Measurements from ENCODE around the gene APLP1. TPM values are rescaled to one million over a fixed set of nuclear protein-coding genes. Genes with fewer than 3 reads are reported as not detected.

APLP1 gene
- total RNA-seq, 5 donors from 2014 or later (not counting 1 experiment from before 2014, with no cell fraction given), result 0.15 to 1.3 (median 0.33) TPM; not detected in 1

DNA sequence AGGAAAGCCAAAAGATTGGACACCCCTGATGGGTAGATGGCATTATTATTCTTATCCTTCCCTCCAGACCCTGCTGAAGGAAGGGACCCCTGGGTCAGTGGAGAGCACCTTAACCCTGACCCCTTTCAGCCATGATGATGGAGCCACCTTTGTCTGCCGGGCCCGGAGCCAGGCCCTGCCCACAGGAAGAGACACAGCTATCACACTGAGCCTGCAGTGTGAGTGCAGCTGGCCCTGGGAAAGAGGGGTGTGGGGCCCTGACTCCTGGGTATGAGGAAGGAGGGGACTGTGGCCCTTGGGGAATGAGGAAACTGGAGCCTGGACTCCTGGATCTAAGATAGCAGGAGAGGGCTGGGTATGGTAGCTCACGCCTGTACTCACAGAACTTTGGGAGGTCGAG, 9.0 kb upstream of the APLP1 start:
- Histone ChIP-seq H3K36me3 (ENCODE audit: control insufficient read depth in 2 of 2, extremely low read depth in 1 of 2, insufficient read depth in 1 of 2, low read length in 1 of 2) (no peaks in the 10 kb centered on the region), H3K27ac (ENCODE audit: low read length) (no peak overlapping the region), H3K4me1 (ENCODE audit: control insufficient read depth in 1 of 2, extremely low read depth in 1 of 2, insufficient read depth in 2 of 2, low read length in 2 of 2) (peaks cover 0 to 25% of the 10 kb centered on the region in 2 experiments), H3K4me3 (ENCODE audit: control insufficient read depth in 1 of 2, extremely low read depth in 1 of 2, low read length in 1 of 2) (no peak overlapping the region), H3K27me3 (replicated peaks in 1 of 2; ENCODE audit: control insufficient read depth in 2 of 2, extremely low read depth in 1 of 2, insufficient read depth in 2 of 2, low read length in 1 of 2) (peaks cover 8 to 82% of the 10 kb centered on the region in 2 experiments), H3K9me3 (no peaks in the 10 kb centered on the region)
- Mint-ChIP-seq H3K4me3 (no peak overlapping the region), H3K9me3 (no peaks in the 10 kb centered on the region), H3K27me3 (peaks cover 36 to 69% of the 10 kb centered on the region in 2 donors), H3K27ac (no peak overlapping the region), H3K36me3 (no peaks in the 10 kb centered on the region), H3K4me1 (peaks cover 5 to 12% (median 12%) of the 10 kb centered on the region in 3 donors)
- ChIA-PET POLR2A (no interaction called here), CTCF (no interaction called here)
- DNase-seq, result no peak
- no CpG with 5 or more reads among the region's 4 CpGs for WGBS (ENCODE audit: insufficient coverage)
- no peak for ATAC-seq (replicated peaks in 1 of 4)

DNA sequence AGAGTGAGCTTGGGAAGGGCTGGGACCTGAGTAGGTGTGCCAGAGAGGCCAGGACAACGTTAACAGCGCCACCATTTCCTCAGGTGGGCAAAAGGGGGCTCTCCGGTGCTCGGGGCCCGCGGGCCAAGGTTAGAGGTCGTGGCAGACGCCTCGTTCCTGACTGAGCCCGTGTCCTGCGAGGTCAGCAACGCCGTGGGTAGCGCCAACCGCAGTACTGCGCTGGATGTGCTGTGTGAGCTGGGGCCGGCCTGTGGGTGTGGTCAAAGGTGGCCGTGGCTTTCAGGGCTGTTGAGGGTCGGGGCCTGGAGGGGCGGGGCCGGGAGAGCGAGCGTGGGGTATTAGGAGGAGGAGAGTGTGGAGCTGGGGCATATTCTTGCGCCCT, 7.9 kb upstream of the APLP1 start:
- Histone ChIP-seq H3K4me1 (ENCODE audit: control insufficient read depth in 1 of 2, extremely low read depth in 1 of 2, insufficient read depth in 2 of 2, low read length in 2 of 2) (peaks cover 0 to 25% of the 10 kb centered on the region in 2 experiments), H3K27me3 (replicated peaks in 1 of 2; ENCODE audit: control insufficient read depth in 2 of 2, extremely low read depth in 1 of 2, insufficient read depth in 2 of 2, low read length in 1 of 2) (peaks cover 8 to 79% of the 10 kb centered on the region in 2 experiments), H3K36me3 (ENCODE audit: control insufficient read depth in 2 of 2, extremely low read depth in 1 of 2, insufficient read depth in 1 of 2, low read length in 1 of 2) (no peaks in the 10 kb centered on the region), H3K9me3 (no peaks in the 10 kb centered on the region), H3K4me3 (ENCODE audit: control insufficient read depth in 1 of 2, extremely low read depth in 1 of 2, low read length in 1 of 2) (no peak overlapping the region), H3K27ac (ENCODE audit: low read length) (no peak overlapping the region)
- no peak for ATAC-seq (replicated peaks in 1 of 4)
- no peak overlapping the region for H3K4me3 Mint-ChIP-seq
- POLR2A ChIA-PET, result no interaction called here
- no peaks in the 10 kb centered on the region for H3K9me3 Mint-ChIP-seq
- H3K36me3 Mint-ChIP-seq, result no peaks in the 10 kb centered on the region
- no peak for DNase-seq
- peaks cover 33 to 69% of the 10 kb centered on the region in 2 donors for H3K27me3 Mint-ChIP-seq
- H3K27ac Mint-ChIP-seq, result no peak overlapping the region
- CTCF ChIA-PET, result no interaction called here
- WGBS (ENCODE audit: insufficient coverage), result 20% methylated on average over 24 of the region's 24 CpGs
- H3K4me1 Mint-ChIP-seq, result peaks cover 5 to 12% (median 12%) of the 10 kb centered on the region in 3 donors

DNA sequence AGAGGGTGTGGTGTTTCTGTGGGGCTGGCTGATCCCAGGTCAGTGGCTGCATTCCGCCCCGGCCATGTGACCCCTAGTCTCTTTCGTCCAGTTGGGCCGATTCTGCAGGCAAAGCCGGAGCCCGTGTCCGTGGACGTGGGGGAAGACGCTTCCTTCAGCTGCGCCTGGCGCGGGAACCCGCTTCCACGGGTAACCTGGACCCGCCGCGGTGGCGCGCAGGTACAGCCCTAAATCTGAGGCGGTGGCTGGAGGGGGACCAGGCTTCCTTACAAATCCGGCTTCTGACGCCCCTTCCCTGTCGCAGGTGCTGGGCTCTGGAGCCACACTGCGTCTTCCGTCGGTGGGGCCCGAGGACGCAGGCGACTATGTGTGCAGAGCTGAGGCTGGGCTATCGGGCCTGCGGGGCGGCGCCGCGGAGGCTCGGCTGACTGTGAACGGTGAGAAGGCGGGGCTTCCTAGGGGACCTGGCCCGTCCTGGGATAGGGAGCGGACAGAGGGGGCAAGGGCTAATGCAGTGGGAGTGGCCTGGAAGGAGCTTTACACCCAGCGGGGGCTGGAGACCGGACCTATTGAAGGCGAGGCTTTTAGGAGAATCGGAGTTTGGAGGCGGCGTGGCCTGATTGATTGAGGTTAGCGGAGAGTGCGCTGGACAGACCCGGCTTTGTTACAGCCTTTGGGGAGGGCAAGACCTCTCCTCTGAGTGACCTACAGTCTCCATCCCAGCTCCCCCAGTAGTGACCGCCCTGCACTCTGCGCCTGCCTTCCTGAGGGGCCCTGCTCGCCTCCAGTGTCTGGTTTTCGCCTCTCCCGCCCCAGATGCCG, 7.3 kb upstream of the APLP1 start:
- Mint-ChIP-seq H3K4me1 (peaks cover 5 to 12% (median 12%) of the 10 kb centered on the region in 3 donors), H3K27ac (no peak overlapping the region), H3K27me3 (peaks cover 32 to 71% of the 10 kb centered on the region in 2 donors), H3K36me3 (no peaks in the 10 kb centered on the region), H3K9me3 (no peaks in the 10 kb centered on the region), H3K4me3 (no peak overlapping the region)
- peaks cover 0 to 21% of the 10 kb centered on the region in 2 experiments for H3K4me1 ChIP-seq (ENCODE audit: control insufficient read depth in 1 of 2, extremely low read depth in 1 of 2, insufficient read depth in 2 of 2, low read length in 2 of 2)
- DNase-seq (no peak), ATAC-seq (replicated peaks in 1 of 4) (no peak)
- no peaks in the 10 kb centered on the region for H3K9me3 ChIP-seq
- no peaks in the 10 kb centered on the region for H3K36me3 ChIP-seq (ENCODE audit: control insufficient read depth in 2 of 2, extremely low read depth in 1 of 2, insufficient read depth in 1 of 2, low read length in 1 of 2)
- CTCF ChIA-PET, result no interaction called here
- POLR2A ChIA-PET, result no interaction called here
- no peak overlapping the region for H3K4me3 ChIP-seq (ENCODE audit: control insufficient read depth in 1 of 2, extremely low read depth in 1 of 2, low read length in 1 of 2)
- peaks cover 8 to 78% of the 10 kb centered on the region in 2 experiments for H3K27me3 ChIP-seq (replicated peaks in 1 of 2; ENCODE audit: control insufficient read depth in 2 of 2, extremely low read depth in 1 of 2, insufficient read depth in 2 of 2, low read length in 1 of 2)
- H3K27ac ChIP-seq (ENCODE audit: low read length), result no peak overlapping the region
- 16% methylated on average over 44 of the region's 55 CpGs for WGBS (ENCODE audit: insufficient coverage)

DNA sequence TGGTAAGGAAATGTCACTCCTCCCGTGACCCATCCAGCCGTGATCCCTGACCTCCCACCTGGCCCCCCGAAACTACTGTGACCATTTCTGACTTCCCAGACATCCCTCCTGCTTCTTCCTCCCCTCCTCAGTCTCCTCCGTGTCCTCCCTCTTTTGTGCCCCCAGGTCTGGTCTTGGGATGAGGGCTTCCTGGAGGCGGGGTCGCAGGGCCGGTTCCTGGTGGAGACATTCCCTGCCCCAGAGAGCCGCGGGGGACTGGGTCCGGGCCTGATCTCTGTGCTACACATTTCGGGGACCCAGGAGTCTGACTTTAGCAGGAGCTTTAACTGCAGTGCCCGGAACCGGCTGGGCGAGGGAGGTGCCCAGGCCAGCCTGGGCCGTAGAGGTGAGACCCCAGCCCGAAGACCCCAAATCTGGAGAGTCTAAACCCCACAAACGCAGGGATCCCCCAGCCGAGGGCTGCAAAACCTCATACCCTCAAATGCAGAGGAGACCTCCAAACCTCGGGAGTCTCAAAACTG, 6.7 kb upstream of the APLP1 start:
- peaks cover 37 to 78% of the 10 kb centered on the region in 2 donors for H3K27me3 Mint-ChIP-seq
- CTCF ChIA-PET, result no interaction called here
- H3K9me3 ChIP-seq, result no peaks in the 10 kb centered on the region

DNA sequence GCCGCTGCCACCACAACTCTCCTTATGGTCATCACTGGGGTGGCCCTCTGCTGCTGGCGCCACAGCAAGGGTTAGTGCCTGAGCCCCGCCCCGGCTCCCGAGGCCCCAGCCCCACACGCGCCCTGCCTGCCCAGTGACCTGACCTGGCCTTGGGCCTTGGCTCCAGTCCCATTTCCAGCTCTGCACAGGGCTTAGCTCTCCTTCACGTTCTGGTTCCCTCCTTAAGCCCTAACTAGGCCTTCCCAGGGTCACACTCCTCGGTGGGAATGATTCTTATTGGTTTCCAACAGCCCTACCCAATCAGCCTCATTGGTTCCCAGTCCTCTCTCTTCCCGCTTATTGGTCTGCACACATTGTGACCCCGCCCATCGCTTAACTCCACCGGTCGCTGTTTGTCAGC, 5.8 kb upstream of the APLP1 start:
- Mint-ChIP-seq H3K4me3 (no peak overlapping the region), H3K4me1 (peaks cover 1 to 8% (median 5%) of the 10 kb centered on the region in 3 donors), H3K36me3 (no peaks in the 10 kb centered on the region), H3K9me3 (no peaks in the 10 kb centered on the region), H3K27ac (no peak overlapping the region), H3K27me3 (peaks cover 38 to 81% of the 10 kb centered on the region in 2 donors)
- CTCF ChIA-PET, result no interaction called here
- H3K9me3 ChIP-seq, result no peaks in the 10 kb centered on the region
- DNase-seq, result no peak
- H3K36me3 ChIP-seq (ENCODE audit: control insufficient read depth in 2 of 2, extremely low read depth in 1 of 2, insufficient read depth in 1 of 2, low read length in 1 of 2), result no peaks in the 10 kb centered on the region
- H3K27ac ChIP-seq (ENCODE audit: low read length), result no peak overlapping the region
- no peak for ATAC-seq (replicated peaks in 1 of 4)
- no peak overlapping the region for H3K4me3 ChIP-seq (ENCODE audit: control insufficient read depth in 1 of 2, extremely low read depth in 1 of 2, low read length in 1 of 2)
- H3K27me3 ChIP-seq (replicated peaks in 1 of 2; ENCODE audit: control insufficient read depth in 2 of 2, extremely low read depth in 1 of 2, insufficient read depth in 2 of 2, low read length in 1 of 2), result peaks cover 11 to 73% of the 10 kb centered on the region in 2 experiments
- POLR2A ChIA-PET, result interaction anchor here in 1 of 2 donors (0.6 kb wide), 1 partner anchor 864 kb away, joined by 5 read pairs; no protein-coding TSS in a partner anchor
- peaks cover 0 to 7% of the 10 kb centered on the region in 2 experiments for H3K4me1 ChIP-seq (ENCODE audit: control insufficient read depth in 1 of 2, extremely low read depth in 1 of 2, insufficient read depth in 2 of 2, low read length in 2 of 2)
- WGBS (ENCODE audit: insufficient coverage), result 88% methylated on average over 13 of the region's 14 CpGs

More for the DNA sequence above, 6.7 kb upstream of the APLP1 start:
- peak overlapping the region in 1 of 2 donors; percentile 27 for H3K27ac Mint-ChIP-seq
- H3K4me1 Mint-ChIP-seq, result peaks cover 5 to 12% (median 12%) of the 10 kb centered on the region in 3 donors
- POLR2A ChIA-PET, result no interaction called here
- Histone ChIP-seq H3K4me1 (ENCODE audit: control insufficient read depth in 1 of 2, extremely low read depth in 1 of 2, insufficient read depth in 2 of 2, low read length in 2 of 2) (peaks cover 0 to 15% of the 10 kb centered on the region in 2 experiments), H3K27ac (ENCODE audit: low read length) (no peak overlapping the region), H3K27me3 (replicated peaks in 1 of 2; ENCODE audit: control insufficient read depth in 2 of 2, extremely low read depth in 1 of 2, insufficient read depth in 2 of 2, low read length in 1 of 2) (peaks cover 9 to 76% of the 10 kb centered on the region in 2 experiments), H3K36me3 (ENCODE audit: control insufficient read depth in 2 of 2, extremely low read depth in 1 of 2, insufficient read depth in 1 of 2, low read length in 1 of 2) (no peaks in the 10 kb centered on the region), H3K4me3 (ENCODE audit: control insufficient read depth in 1 of 2, extremely low read depth in 1 of 2, low read length in 1 of 2) (no peak overlapping the region)
- no peak for DNase-seq
- ATAC-seq (replicated peaks in 1 of 4), result no peak
- H3K9me3 Mint-ChIP-seq, result no peaks in the 10 kb centered on the region
- H3K4me3 Mint-ChIP-seq, result no peak overlapping the region
- 56% methylated on average over 18 of the region's 19 CpGs for WGBS (ENCODE audit: insufficient coverage)
- no peaks in the 10 kb centered on the region for H3K36me3 Mint-ChIP-seq

DNA sequence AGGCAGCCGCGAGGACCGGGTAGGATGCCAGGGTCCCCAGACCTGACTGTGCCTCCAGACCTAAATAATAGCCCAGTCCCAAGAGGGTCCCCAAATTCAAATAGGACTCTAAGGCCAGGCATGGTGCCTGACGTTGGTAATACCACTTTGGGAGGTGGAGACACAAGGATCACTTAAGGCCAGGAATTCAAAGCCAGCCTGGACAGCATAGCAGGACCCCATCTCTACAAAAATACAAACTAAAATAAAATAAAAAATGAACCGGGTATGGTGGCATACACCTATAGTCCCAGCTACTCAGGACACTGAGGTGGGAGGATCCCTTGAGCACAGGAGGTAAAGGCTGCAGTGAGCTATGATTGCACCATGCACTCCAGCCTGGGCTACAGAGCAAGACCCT, 5.4 kb upstream of the APLP1 start:
- Mint-ChIP-seq H3K4me3 (no peak overlapping the region), H3K36me3 (no peaks in the 10 kb centered on the region), H3K27me3 (peaks cover 38 to 83% of the 10 kb centered on the region in 2 donors), H3K27ac (no peak overlapping the region), H3K9me3 (no peaks in the 10 kb centered on the region), H3K4me1 (peaks cover 4 to 9% (median 5%) of the 10 kb centered on the region in 3 donors)
- Histone ChIP-seq H3K27me3 (replicated peaks in 1 of 2; ENCODE audit: control insufficient read depth in 2 of 2, extremely low read depth in 1 of 2, insufficient read depth in 2 of 2, low read length in 1 of 2) (peaks cover 11 to 76% of the 10 kb centered on the region in 2 experiments), H3K4me1 (ENCODE audit: control insufficient read depth in 1 of 2, extremely low read depth in 1 of 2, insufficient read depth in 2 of 2, low read length in 2 of 2) (peaks cover 0 to 9% of the 10 kb centered on the region in 2 experiments), H3K36me3 (ENCODE audit: control insufficient read depth in 2 of 2, extremely low read depth in 1 of 2, insufficient read depth in 1 of 2, low read length in 1 of 2) (no peaks in the 10 kb centered on the region), H3K4me3 (ENCODE audit: control insufficient read depth in 1 of 2, extremely low read depth in 1 of 2, low read length in 1 of 2) (no peak overlapping the region), H3K27ac (ENCODE audit: low read length) (no peak overlapping the region), H3K9me3 (no peaks in the 10 kb centered on the region)
- POLR2A ChIA-PET, result interaction anchor here in 1 of 2 donors (0.6 kb wide), 1 partner anchor 864 kb away, joined by 5 read pairs; no protein-coding TSS in a partner anchor
- WGBS (ENCODE audit: insufficient coverage), result no CpG with 5 or more reads among the region's 5 CpGs
- DNase-seq, result no peak
- ATAC-seq (replicated peaks in 1 of 4), result no peak
- CTCF ChIA-PET, result no interaction called here
